ENCODE results near the gene BUD31.
"Not testable (repeated sequence)": the region's sequence is repeated elsewhere in the genome, so short reads cannot be mapped to it uniquely, and the experiment has no call there.

Gene BUD31

DNA sequence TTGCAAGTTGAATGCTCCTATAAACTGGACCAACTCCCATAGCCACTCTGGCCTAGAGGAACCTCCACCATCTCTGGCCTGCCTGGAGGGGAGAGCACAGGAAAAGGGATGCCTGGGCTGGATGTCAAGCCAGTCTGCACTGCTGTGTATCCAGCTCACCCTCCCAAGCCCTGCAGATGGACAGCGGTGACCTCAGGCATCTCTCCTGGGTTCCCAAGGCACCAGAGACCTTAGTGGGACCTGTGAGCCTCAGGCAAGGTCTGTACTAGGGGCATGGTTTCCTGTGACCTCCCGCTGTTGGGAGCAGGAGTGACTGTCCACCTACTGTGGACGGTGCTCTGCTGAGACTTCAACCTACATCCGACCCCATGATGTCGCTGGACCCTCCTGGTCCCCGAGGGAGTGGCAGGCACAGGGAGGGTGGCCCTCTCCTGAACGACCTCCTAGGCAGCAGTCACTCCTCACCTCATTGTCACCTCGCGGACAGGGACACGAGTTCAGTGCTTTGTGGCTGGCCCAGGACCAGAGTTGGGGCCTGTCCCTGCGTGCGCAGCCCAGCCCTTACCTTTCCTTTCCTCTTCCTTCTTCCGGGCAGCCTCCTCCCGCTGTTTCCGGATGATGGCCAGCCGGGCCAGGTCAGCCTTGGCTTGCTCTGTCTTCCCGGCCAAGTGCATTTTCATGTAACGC is 11.3 kb upstream of the BUD31 start:
- in situ Hi-C loops (cut with MboI; ENCODE audit: low sequenced_read_pairs): no loop called here

- in situ Hi-C loops (cut with MboI; ENCODE audit: low sequenced_read_pairs): no loop called here
Observed at GRCh38 chr7:99398891-99399445, 9.8 kb upstream of the BUD31 start.

DNA sequence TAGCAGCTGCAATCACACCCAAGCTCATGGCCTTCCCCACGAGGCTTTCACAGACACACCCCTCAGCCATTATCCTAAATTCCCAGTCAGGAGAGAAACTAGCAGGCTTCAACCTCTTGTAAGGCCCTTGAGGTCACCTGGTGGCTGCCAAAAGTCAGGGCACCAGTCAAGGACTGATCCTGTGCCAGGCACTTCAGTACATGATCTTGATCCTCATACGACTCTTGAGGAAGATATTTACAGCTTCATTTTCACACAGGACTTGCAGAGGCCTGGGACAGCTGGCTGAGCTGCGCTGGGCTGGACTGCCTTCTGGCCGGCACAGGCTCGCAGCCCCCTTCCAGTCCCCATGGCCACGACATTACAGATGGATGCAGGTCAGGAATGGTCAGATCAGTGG is 9.2 kb upstream of the BUD31 start:
- in situ Hi-C loops (cut with MboI; ENCODE audit: low sequenced_read_pairs): no loop called here

- in situ Hi-C loops (cut with MboI; ENCODE audit: low sequenced_read_pairs): no loop called here
Observed at GRCh38 chr7:99402854-99403253, 5.9 kb upstream of the BUD31 start.

DNA sequence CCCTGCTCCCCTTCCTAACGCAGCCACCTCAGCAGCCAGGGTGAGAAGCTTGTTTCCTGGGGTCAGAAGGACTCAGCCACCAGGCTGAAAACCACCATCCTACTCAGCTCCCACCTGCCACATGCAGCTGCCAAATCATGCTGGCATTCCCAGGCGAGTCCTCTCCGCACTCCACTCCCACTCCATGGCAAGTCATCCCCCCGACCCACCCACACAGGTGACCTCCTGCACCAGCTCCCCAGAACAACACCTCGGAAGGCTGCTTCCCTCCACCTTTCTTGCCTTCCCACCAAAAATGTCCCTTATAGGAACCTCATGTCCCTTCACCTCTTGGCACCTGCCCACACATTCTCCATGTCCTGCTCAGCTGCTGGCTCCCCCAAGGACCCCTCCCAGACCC is 5.0 kb upstream of the BUD31 start:
- in situ Hi-C loops (cut with MboI; ENCODE audit: low sequenced_read_pairs): no loop called here

GRCh38 chr7:99404235-99404976 is 4.4 kb upstream of the BUD31 start:
- in situ Hi-C loops (cut with MboI; ENCODE audit: low sequenced_read_pairs): no loop called here

- in situ Hi-C loops (cut with MboI; ENCODE audit: low sequenced_read_pairs): no loop called here
Observed at GRCh38 chr7:99404977-99405320, 3.8 kb upstream of the BUD31 start.

- in situ Hi-C loops (cut with MboI; ENCODE audit: low sequenced_read_pairs): no loop called here
Observed at GRCh38 chr7:99406557-99406956, 2.2 kb upstream of the BUD31 start.

- in situ Hi-C loops (cut with MboI; ENCODE audit: low sequenced_read_pairs): no loop called here
Observed at GRCh38 chr7:99407872-99408378, 844 bp upstream of the BUD31 start.

DNA sequence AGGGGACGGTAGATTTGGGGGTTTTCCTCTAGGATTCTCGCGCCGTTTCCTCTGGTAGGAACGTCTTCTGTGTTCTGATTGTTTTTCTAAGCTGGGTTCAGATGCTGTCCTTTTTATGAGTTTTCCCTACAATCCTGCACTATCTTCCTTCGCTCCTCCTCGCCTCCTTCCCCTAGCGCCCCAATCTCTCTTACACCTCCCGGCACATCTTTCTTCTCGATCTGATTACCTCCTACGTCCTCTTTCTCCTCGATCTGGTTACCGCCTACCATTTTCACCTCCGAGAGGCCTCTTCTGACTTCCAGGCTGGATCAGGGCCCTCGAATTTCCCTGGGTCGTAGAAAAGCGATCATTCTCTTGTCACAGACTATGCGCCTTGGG is 413 bp downstream of the BUD31 start:
- in situ Hi-C loops (cut with MboI; ENCODE audit: low sequenced_read_pairs): no loop called here

DNA sequence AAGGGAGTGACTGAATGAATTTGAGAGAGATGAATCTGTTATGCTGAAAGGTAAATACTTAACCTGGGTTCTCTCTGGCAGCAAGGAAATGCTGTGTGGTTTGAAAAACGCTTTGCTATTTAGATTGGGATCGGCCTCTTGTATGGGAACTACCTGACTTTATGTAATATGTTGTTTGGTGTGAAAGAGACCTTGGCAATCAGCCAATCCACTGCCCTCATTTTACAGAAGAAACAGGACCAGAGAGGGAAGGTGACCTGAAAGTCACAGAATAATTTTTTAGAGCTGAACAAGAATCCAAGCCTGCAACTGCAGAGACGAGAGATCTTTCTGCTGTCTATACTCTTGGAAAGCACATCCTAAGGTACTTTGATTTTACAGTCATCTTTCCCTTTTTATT is 1.0 kb downstream of the BUD31 start:
- in situ Hi-C loops (cut with MboI; ENCODE audit: low sequenced_read_pairs): no loop called here

DNA sequence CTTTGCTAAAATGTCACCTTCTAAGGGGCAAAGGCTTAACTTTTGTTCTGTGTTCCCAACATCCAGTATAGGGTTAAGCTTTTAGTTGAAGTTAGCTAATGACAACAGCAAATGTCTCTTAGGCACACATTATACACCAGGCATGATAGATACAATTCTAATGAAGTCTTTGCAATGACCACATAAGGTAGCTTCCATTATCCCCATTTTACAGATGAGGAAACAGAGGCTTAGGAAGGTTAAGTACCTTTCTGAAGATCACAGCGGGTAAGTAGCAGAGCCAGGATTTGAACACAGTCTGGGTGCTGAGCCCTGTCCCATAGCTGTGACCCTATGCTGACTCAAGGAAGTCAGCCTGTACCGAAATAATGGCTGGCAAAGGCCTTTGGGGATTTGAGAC is 1.9 kb downstream of the BUD31 start:
- in situ Hi-C loops (cut with MboI; ENCODE audit: low sequenced_read_pairs): no loop called here

- in situ Hi-C loops (cut with MboI; ENCODE audit: low sequenced_read_pairs): not testable (repeated sequence)
Observed at GRCh38 chr7:99415513-99416127, 6.9 kb downstream of the BUD31 start.

GRCh38 chr7:99418260-99418659 is 9.5 kb downstream of the BUD31 start:
- in situ Hi-C loops (cut with MboI; ENCODE audit: low sequenced_read_pairs): no loop called here

- in situ Hi-C loops (cut with MboI; ENCODE audit: low sequenced_read_pairs): no loop called here
Observed at GRCh38 chr7:99419323-99420021, 10.7 kb downstream of the BUD31 start.

- in situ Hi-C loops (cut with MboI; ENCODE audit: low sequenced_read_pairs): no loop called here
Observed at GRCh38 chr7:99420213-99420612, 11.4 kb downstream of the BUD31 start.

- in situ Hi-C loops (cut with MboI; ENCODE audit: low sequenced_read_pairs): no loop called here
Observed at GRCh38 chr7:99420986-99421385, 12.2 kb downstream of the BUD31 start.

- in situ Hi-C loops (cut with MboI; ENCODE audit: low sequenced_read_pairs): no loop called here
Observed at GRCh38 chr7:99422186-99422585, 13.4 kb downstream of the BUD31 start.

- in situ Hi-C loops (cut with MboI; ENCODE audit: low sequenced_read_pairs): no loop called here
Observed at GRCh38 chr7:99422625-99423024, 13.9 kb downstream of the BUD31 start.

DNA sequence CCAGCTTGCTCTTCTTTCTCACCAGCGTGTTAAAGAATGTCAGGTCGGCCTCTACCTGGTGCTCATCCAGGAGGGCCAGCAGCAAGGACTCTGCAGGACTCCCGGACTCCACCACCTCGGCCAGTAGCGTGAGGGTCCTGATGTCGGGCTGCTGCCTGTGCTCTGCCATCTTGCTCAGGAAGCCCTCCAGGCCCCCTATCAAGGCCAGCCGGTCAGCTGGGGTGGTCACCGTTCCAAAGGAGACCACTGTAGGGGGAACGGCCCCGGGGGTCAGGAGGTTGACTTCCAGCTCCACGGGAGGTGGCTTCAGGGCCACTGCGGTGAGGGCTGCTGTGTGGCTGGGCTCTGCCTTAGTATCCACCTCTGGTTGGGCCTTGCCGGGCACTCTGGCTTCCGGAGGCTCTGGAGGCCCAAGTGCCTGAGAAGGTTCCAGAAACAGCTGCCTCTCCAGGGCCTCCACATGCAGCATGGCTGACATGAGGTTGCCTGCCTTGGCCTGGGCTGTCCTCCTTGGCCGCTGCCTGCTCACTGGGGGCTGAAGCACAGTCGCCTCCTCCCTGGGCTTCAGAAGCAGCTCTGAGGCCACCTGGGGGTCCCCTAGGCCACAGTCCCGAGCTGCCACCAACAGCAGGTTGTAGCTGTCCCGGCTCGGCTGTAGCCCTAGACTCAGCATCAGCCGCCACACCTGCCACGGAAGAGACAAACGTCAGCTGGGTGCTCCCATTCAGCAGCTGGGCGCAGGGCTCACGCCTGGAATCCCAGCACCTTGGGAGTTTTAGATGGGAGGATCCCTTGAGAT is 16.4 kb downstream of the BUD31 start:
- in situ Hi-C loops (cut with MboI; ENCODE audit: low sequenced_read_pairs): no loop called here
